Stimulated activated CD8-positive, alpha-beta memory T cell treated with anti-CD3 and anti-CD28 coated beads, Interleukin-15, amount 100 ng/mL, for 24 hours (primary cell): ENCODE results near the gene STK38L.

ENCODE experiments used
- DNase-seq: peaks from one replicate; pipeline ENCODE4 v3.0.0-alpha.2; 2020; ENCODE audit warnings: low read depth

STK38L gene

GRCh38 chr12:27347779-27348178 is 103.7 kb downstream of the STK38L start:
- no peak for DNase-seq

GRCh38 chr12:27351476-27351875 is 107.4 kb downstream of the STK38L start:
- DNase-seq: no peak

DNA sequence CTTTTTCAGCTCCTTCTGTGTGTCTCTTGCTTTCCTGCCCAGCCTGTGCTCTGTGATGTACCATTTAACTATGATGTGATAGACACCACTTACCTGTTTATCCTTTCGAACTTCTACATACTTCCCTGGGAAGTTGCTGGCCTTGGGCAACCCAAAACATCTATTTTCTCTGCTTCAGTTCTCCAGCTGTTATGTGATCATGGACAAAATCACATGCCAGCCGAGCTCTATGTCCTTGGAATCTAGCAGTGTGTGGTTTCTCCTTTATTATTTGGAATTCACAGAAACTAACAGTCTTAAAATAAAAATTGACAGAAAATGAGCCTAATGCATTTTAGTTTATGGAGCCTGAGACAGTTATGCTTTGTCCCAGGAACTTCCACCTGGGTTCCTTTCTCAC is 111.4 kb downstream of the STK38L start:
- no peak for DNase-seq

- no peak for DNase-seq
Measured at GRCh38 chr12:27355979-27356378, 111.9 kb downstream of the STK38L start.

GRCh38 chr12:27359578-27360340 is 115.7 kb downstream of the STK38L start:
- DNase-seq: no peak

DNA sequence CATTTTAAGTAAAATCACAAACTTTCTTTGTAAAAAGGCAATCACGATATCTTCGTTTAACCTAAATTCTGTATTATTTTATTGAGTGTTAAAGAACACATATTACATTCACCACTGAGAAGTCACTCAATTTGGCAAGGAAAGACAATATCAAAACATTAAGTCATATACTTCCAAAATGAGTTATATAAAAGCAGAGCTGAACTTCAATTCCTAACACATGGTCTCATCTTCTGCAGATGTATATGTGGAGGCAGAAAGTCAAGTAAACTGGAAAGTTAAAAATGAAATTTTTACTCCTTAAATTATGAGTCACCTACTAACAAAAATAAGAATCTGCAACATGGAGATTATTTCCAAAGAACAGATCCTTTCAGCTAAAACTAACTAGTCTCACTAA is 117.3 kb downstream of the STK38L start:
- DNase-seq: no peak

GRCh38 chr12:27366621-27367020 is 122.5 kb downstream of the STK38L start:
- no peak for DNase-seq

GRCh38 chr12:27367078-27367477 is 123.0 kb downstream of the STK38L start:
- no peak for DNase-seq
